HepG2 (cell line): ENCODE measurements around the gene MFSD2A.

Experiments used
- CTCF ChIP-seq: sonication (generic); formaldehyde crosslinking; IDR thresholded peaks from 2 replicates; pipeline ENCODE4 v1.5.0; 2020; ENCODE audit warnings: mild to moderate bottlenecking, missing genetic modification reagents, moderate library complexity
- HDAC2 ChIP-seq: sonication (generic); formaldehyde crosslinking; IDR thresholded peaks from 2 replicates; pipeline ENCODE4 v1.4.0; 2020; ENCODE audit warnings: missing genetic modification reagents
- JUND ChIP-seq: sonication (generic); formaldehyde crosslinking; IDR thresholded peaks from 2 replicates; pipeline ENCODE4 v1.8.0; 2022; ENCODE audit warnings: mild to moderate bottlenecking, missing genetic modification reagents
- MED8 ChIP-seq: sonication (generic); formaldehyde crosslinking; IDR thresholded peaks from 2 replicates; pipeline ENCODE4 v1.8.1; 2023; ENCODE audit warnings: mild to moderate bottlenecking, missing genetic modification reagents; ENCODE audit not compliant: insufficient replicate concordance
- MTF1 ChIP-seq: sonication (generic); formaldehyde crosslinking; IDR thresholded peaks from 2 replicates; pipeline ENCODE4 v1.5.0; 2020; ENCODE audit warnings: missing genetic modification reagents
- RFXAP ChIP-seq: sonication (generic); formaldehyde crosslinking; IDR thresholded peaks from 2 replicates; pipeline ENCODE4 v1.4.0; 2020; ENCODE audit warnings: missing genetic modification reagents, borderline replicate concordance
- SIN3A ChIP-seq: IDR thresholded peaks from 2 replicates; pipeline ENCODE4 v1.6.1; 2011; ENCODE audit warnings: low read depth, mild to moderate bottlenecking, control low read depth, low read length, borderline replicate concordance
- TCF12 ChIP-seq, 2 experiments: fragments of 450-650 bp in 1 of 2; sonication (generic) in 1 of 2; formaldehyde crosslinking in 1 of 2; IDR thresholded peaks; 2 replicates each; pipeline versions ENCODE4 v1.6.1 to v1.8.0; 2017 to 2022; ENCODE audit warnings: antibody characterized with exemption in 1 of 2, mild to moderate bottlenecking in 1 of 2, missing genetic modification reagents in 1 of 2, moderate library complexity in 1 of 2
- TF ChIP-seq, protein P1 (sequence below): sonication (generic); formaldehyde crosslinking; IDR thresholded peaks from 2 replicates; pipeline ENCODE4 v1.4.0; 2020; ENCODE audit warnings: mild to moderate bottlenecking, missing genetic modification reagents

- TF ChIP-seq, protein P1, sequence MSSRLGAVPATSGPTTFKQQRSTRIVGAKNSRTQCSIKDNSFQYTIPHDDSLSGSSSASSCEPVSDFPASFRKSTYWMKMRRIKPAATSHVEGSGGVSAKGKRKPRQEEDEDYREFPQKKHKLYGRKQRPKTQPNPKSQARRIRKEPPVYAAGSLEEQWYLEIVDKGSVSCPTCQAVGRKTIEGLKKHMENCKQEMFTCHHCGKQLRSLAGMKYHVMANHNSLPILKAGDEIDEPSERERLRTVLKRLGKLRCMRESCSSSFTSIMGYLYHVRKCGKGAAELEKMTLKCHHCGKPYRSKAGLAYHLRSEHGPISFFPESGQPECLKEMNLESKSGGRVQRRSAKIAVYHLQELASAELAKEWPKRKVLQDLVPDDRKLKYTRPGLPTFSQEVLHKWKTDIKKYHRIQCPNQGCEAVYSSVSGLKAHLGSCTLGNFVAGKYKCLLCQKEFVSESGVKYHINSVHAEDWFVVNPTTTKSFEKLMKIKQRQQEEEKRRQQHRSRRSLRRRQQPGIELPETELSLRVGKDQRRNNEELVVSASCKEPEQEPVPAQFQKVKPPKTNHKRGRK (CRISPR knock-in tag) = no peak
- TF ChIP-seq MED8 (CRISPR knock-in tag) (no peak), TCF12 (IDR thresholded peaks at IDR 0.05) (no peak), TCF12 (CRISPR knock-in tag; IDR thresholded peaks at IDR 0.05) (no peak), RFXAP (CRISPR knock-in tag) (no peak), CTCF (CRISPR knock-in tag) (no peak), MTF1 (CRISPR knock-in tag) (no peak), HDAC2 (no peak), SIN3A (no peak), JUND (CRISPR knock-in tag) (no peak)
These were observed 28.6 kb upstream of the MFSD2A start for GRCh38 chr1:39926343-39926793.
